SK-N-SH (cell line): ENCODE data around the gene DNPEP. TPM values are rescaled to one million over a fixed set of nuclear protein-coding genes. Genes with fewer than 3 reads are reported as not detected.

Experiments
- CTCF ChIA-PET: fragments of 300-600, 350-600 bp; formaldehyde crosslinking; extraction: SDS; loops from one replicate; lab custom pipeline; 2021; lab: Yijun Ruan, JAX
- POLR2A ChIA-PET: fragments of 350-600 bp; sonication (Branson Sonifier 250); formaldehyde crosslinking; extraction: SDS; loops from one replicate; lab custom pipeline; 2020; ENCODE audit warnings: antibody characterized with exemption, inconsistent platforms; lab: Yijun Ruan, JAX
- DNase-seq: peaks from one replicate; pipeline ENCODE4 v3.0.0; 2012
- H2AFZ ChIP-seq: fragments of 200-600 bp; sonication (generic); 2 replicates; pipeline ENCODE4 v1.8.1; 2016; ENCODE audit warnings: antibody characterized with exemption, mild to moderate bottlenecking, low read depth
- H3F3A ChIP-seq: fragments of 200-600 bp; sonication (generic); replicated peaks from 2 replicates; pipeline ENCODE3; 2016; ENCODE audit warnings: antibody characterized with exemption, mild to moderate bottlenecking; ENCODE audit not compliant: insufficient read depth
- H3K27ac ChIP-seq, 2 experiments: fragments of 200-500 bp in 1 of 2; fragments of 200-600 bp in 1 of 2; sonication (Bioruptor generic) in 1 of 2; sonication (generic), shearing (Covaris generic) in 1 of 2; 2 replicates each; pipeline versions ENCODE4 v1.5.1 to v1.6.1; 2014 to 2016; ENCODE audit warnings: low read depth in 2 of 2, inconsistent platforms in 1 of 2, low read length in 1 of 2, mild to moderate bottlenecking in 1 of 2, mixed read lengths in 1 of 2
- H3K27me3 ChIP-seq: fragments of 200-600 bp; sonication (generic), shearing (Covaris generic); 2 replicates; pipeline ENCODE4 v1.6.1; 2016; ENCODE audit warnings: mixed run types; ENCODE audit not compliant: insufficient read depth
- H3K36me3 ChIP-seq, 2 experiments: fragments of 200-500 bp in 1 of 2; fragments of 200-600 bp in 1 of 2; sonication (Bioruptor generic) in 1 of 2; sonication (generic) in 1 of 2; replicated peaks in 1 of 2; 2 replicates each; pipeline versions ENCODE3 to v1.5.1; 2014 to 2016; ENCODE audit warnings: low read length in 1 of 2, mild to moderate bottlenecking in 1 of 2; ENCODE audit not compliant: insufficient read depth in 2 of 2, control insufficient read depth in 1 of 2
- H3K4me1 ChIP-seq, 2 experiments: fragments of 200-500 bp in 1 of 2; fragments of 200-600 bp in 1 of 2; sonication (Bioruptor generic) in 1 of 2; sonication (generic), shearing (Covaris generic) in 1 of 2; 2 replicates each; pipeline versions ENCODE4 v1.5.1 to v1.6.1; 2014 to 2016; ENCODE audit warnings: low read depth in 1 of 2, low read length in 1 of 2, mixed run types in 1 of 2; ENCODE audit not compliant: insufficient read depth in 2 of 2, control insufficient read depth in 1 of 2
- H3K4me2 ChIP-seq: fragments of 200-600 bp; sonication (generic), shearing (Covaris generic); 2 replicates; pipeline ENCODE4 v1.6.1; 2017; ENCODE audit warnings: mixed run types
- H3K4me3 ChIP-seq, 2 experiments: fragments of 200-500 bp in 1 of 2; fragments of 200-600 bp in 1 of 2; sonication (Bioruptor generic) in 1 of 2; sonication (generic), shearing (Covaris generic) in 1 of 2; 2 replicates each; pipeline versions ENCODE4 v1.5.1 to v1.8.1; 2014 to 2016; ENCODE audit warnings: low read depth in 2 of 2, inconsistent platforms in 1 of 2, low read length in 1 of 2, mild to moderate bottlenecking in 1 of 2, mixed read lengths in 1 of 2, moderate library complexity in 1 of 2
- H3K79me2 ChIP-seq: fragments of 200-600 bp; sonication (generic); 2 replicates; pipeline ENCODE4 v1.8.1; 2017; ENCODE audit warnings: mild to moderate bottlenecking; ENCODE audit not compliant: insufficient read depth
- H3K9ac ChIP-seq: fragments of 200-600 bp; sonication (generic); 2 replicates; pipeline ENCODE4 v1.6.1; 2017; ENCODE audit warnings: mixed run types
- H3K9me2 ChIP-seq: fragments of 200-600 bp; sonication (generic); 2 replicates; pipeline ENCODE4 v1.6.1; 2017; ENCODE audit warnings: mixed run types
- H3K9me3 ChIP-seq: fragments of 200-600 bp; sonication (generic); 2 replicates; pipeline ENCODE4 v1.6.1; 2017; ENCODE audit warnings: mixed run types, mild to moderate bottlenecking, moderate library complexity
- H4K20me1 ChIP-seq: fragments of 200-600 bp; sonication (generic); 2 replicates; pipeline ENCODE4 v1.6.1; 2017; ENCODE audit warnings: mild to moderate bottlenecking, mixed run types; ENCODE audit not compliant: insufficient read depth
- CTCF ChIP-seq: fragments of 200-600 bp; sonication (generic); IDR thresholded peaks from 2 replicates; pipeline ENCODE4 v1.6.1; 2017; ENCODE audit warnings: antibody characterized with exemption, mild to moderate bottlenecking, moderate library complexity
- ELF1 ChIP-seq: IDR thresholded peaks from 2 replicates; pipeline ENCODE4 v1.4.0; 2012
- EP300 ChIP-seq, 2 experiments: IDR thresholded peaks; 2 replicates each; pipeline versions ENCODE4 v1.4.0 to v1.6.1; 2012; ENCODE audit warnings: borderline replicate concordance in 1 of 2, low read depth in 1 of 2, low read length in 1 of 2
- FOXM1 ChIP-seq: IDR thresholded peaks from 2 replicates; pipeline ENCODE4 v1.4.0; 2012; ENCODE audit warnings: low read depth, mild to moderate bottlenecking
- GABPA ChIP-seq: IDR thresholded peaks from 2 replicates; pipeline ENCODE4 v1.4.0; 2012; ENCODE audit warnings: low read depth, mild to moderate bottlenecking
- JUND ChIP-seq: IDR thresholded peaks from 2 replicates; pipeline ENCODE4 v1.4.0; 2012
- MAX ChIP-seq: IDR thresholded peaks from 2 replicates; pipeline ENCODE4 v1.4.0; 2012; ENCODE audit warnings: low read depth
- MXI1 ChIP-seq: IDR thresholded peaks from 2 replicates; pipeline ENCODE4 v1.6.1; 2012; ENCODE audit warnings: mild to moderate bottlenecking, low read depth, low read length, improper control_type of control experiment
- NRF1 ChIP-seq: IDR thresholded peaks from 2 replicates; pipeline ENCODE4 v1.6.1; 2012; ENCODE audit warnings: low read depth, mild to moderate bottlenecking, low read length
- PBX3 ChIP-seq: IDR thresholded peaks from 2 replicates; pipeline ENCODE4; 2012
- POLR2AphosphoS5 ChIP-seq: IDR thresholded peaks from 2 replicates; pipeline ENCODE4 v1.6.1; 2012; ENCODE audit warnings: low read depth, low read length
- RAD21 ChIP-seq: IDR thresholded peaks from 2 replicates; pipeline ENCODE4 v1.6.1; 2012; ENCODE audit warnings: mild to moderate bottlenecking, low read length
- REST ChIP-seq: IDR thresholded peaks from 2 replicates; pipeline ENCODE4 v1.6.1; 2012; ENCODE audit warnings: mild to moderate bottlenecking, low read depth, low read length, moderate library complexity
- RFX5 ChIP-seq: IDR thresholded peaks from 2 replicates; pipeline ENCODE4 v1.6.1; 2012; ENCODE audit warnings: mild to moderate bottlenecking, improper control_type of control experiment, low read length
- SIN3A ChIP-seq: IDR thresholded peaks from 2 replicates; pipeline ENCODE4 v1.6.1; 2012; ENCODE audit warnings: low read depth, mild to moderate bottlenecking, low read length, moderate library complexity, borderline replicate concordance
- SMC3 ChIP-seq: IDR thresholded peaks from 2 replicates; pipeline ENCODE4 v1.6.1; 2012; ENCODE audit warnings: low read depth, low read length, improper control_type of control experiment
- TAF1 ChIP-seq: IDR thresholded peaks from 2 replicates; pipeline ENCODE4 v1.6.1; 2012; ENCODE audit warnings: low read depth, mild to moderate bottlenecking, low read length, moderate library complexity, borderline replicate concordance
- TCF12 ChIP-seq: IDR thresholded peaks from 2 replicates; pipeline ENCODE4 v1.4.0; 2012
- USF2 ChIP-seq: fragments of 150-350 bp; IDR thresholded peaks from 2 replicates; pipeline ENCODE4 v1.6.1; 2017; ENCODE audit warnings: antibody characterized with exemption, low read length, low read depth, borderline replicate concordance
- ZBTB33 ChIP-seq: IDR thresholded peaks from 2 replicates; pipeline ENCODE4 v1.4.0; 2012; ENCODE audit warnings: low read depth, borderline replicate concordance
- WGBS: methylation state at CpG from one replicate; pipeline ENCODE4 v1.1.6; 2017; ENCODE audit warnings: low lambda C conversion rate; 5-methylcytosine and 5-hydroxymethylcytosine counted together
- polyA plus RNA-seq, 3 experiments: library from polyadenylated mRNA; depleted of rRNA; stranded (reverse); fragments of >200 nt; gene quantifications; 2 replicates each; pipeline ENCODE4 v1.2.3, GENCODE V29; 2012

The DNPEP gene
- polyA plus RNA-seq, 1 of the 3 experiments (the other 2 are of a cell fraction): 80.7 TPM

GRCh38 chr2:219388121-219388906, 602 bp upstream of the DNPEP start:
- peak overlapping the region in 1 of 2 experiments; percentile 43; a peak in 2 of 4 replicates for H3K4me3 ChIP-seq
- H3K4me2 ChIP-seq: peak overlapping the region; percentile 70; the same call in 1 of the 2 replicates
- TF ChIP-seq PBX3 (no peak), ELF1 (peak; percentile 21; the same call in 1 of the 2 replicates), SMC3 (peak; percentile 26; the same call in 1 of the 2 replicates), MXI1 (peak; percentile 73; the same call in 1 of the 2 replicates), NRF1 (no peak), USF2 (no peak), MAX (peak; percentile 82), GABPA (peak; percentile 12; the same call in 1 of the 2 replicates), POLR2AphosphoS5 (peak; percentile 16; the same call in 1 of the 2 replicates), RAD21 (no peak), TAF1 (peak; percentile 59; the same call in 1 of the 2 replicates), EP300 (IDR thresholded peaks at IDR 0.05; ENCODE audit: borderline replicate concordance in 1 of 2, low read depth in 1 of 2, low read length in 1 of 2) (no peak), FOXM1 (no peak), JUND (no peak), TCF12 (no peak), SIN3A (no peak), RFX5 (no peak), REST (no peak), ZBTB33 (no peak), CTCF (peak; percentile 64)
- 0 out of 2 replicates have a peak overlapping the region, but pooled peaks have one; percentile 32 for H3K9ac ChIP-seq
- no peaks in the 10 kb centered on the region for H3K9me2 ChIP-seq
- no peaks in the 10 kb centered on the region for H4K20me1 ChIP-seq
- H3K4me1 ChIP-seq: peaks cover 3 to 16% of the 10 kb centered on the region in 2 experiments; a peak in 1 of 4 replicates
- H3F3A ChIP-seq: peaks cover 8% of the 10 kb centered on the region
- no peaks in the 10 kb centered on the region for H3K27me3 ChIP-seq
- H3K79me2 ChIP-seq: peaks cover 13% of the 10 kb centered on the region
- peak overlapping the region; percentile 96 for H2AFZ ChIP-seq
- CTCF ChIA-PET: interaction anchor here (0.5 to 7.7 kb wide), 28 partner anchors 9 to 384 kb away, joined by 3 to 52 read pairs (median 4); partner anchors contain the start of genes CHPF, GMPPA, SLC23A3 and TMEM198
- POLR2A ChIA-PET: interaction anchor here (0.7 to 2.1 kb wide), 8 partner anchors 14 to 139 kb away, joined by 3 to 5 read pairs (median 3); partner anchors contain the start of gene DNAJB2
- peak overlapping the region; percentile 43 to 75; a peak in 3 of 4 replicates for H3K27ac ChIP-seq
- 3% methylated on average over 20 of the region's 78 CpGs for WGBS
- peak; percentile 99 for DNase-seq
- H3K36me3 ChIP-seq: peaks cover 23 to 29% of the 10 kb centered on the region in 2 experiments
- no peaks in the 10 kb centered on the region for H3K9me3 ChIP-seq
